Ovary (tissue), 9 donors: ENCODE results near the gene NMRK2. TPM values are rescaled to one million over a fixed set of nuclear protein-coding genes. Genes with fewer than 3 reads are reported as not detected.

Experiments used
- DNase-seq, 5 donors: peaks; one replicate each; pipeline ENCODE4 v3.0.0-alpha.2; 2019 to 2020
- H3K27ac ChIP-seq, 2 donors: fragments of 200-600 bp; one replicate each; pipeline versions ENCODE4 v1.5.1 to v1.8.0; 2019 to 2022
- H3K27me3 ChIP-seq: fragments of 200-600 bp; one replicate; pipeline ENCODE4 v1.8.0; 2022
- H3K36me3 ChIP-seq: fragments of 200-600 bp; sonication (generic); one replicate; pipeline ENCODE4 v1.5.1; 2019
- H3K4me1 ChIP-seq: one replicate; pipeline ENCODE4 v1.8.1; 2013; ENCODE audit warnings: mild to moderate bottlenecking, moderate library complexity; ENCODE audit not compliant: insufficient read depth
- H3K4me3 ChIP-seq: fragments of 200-600 bp; sonication (generic); one replicate; pipeline ENCODE4 v1.5.1; 2017
- H3K9me3 ChIP-seq, 2 donors: fragments of 200-600 bp in 1 of 2; sonication (generic) in 1 of 2; one replicate each; pipeline versions ENCODE4 v1.5.1 to v1.8.1; 2013 to 2019; ENCODE audit warnings: mild to moderate bottlenecking in 1 of 2, moderate library complexity in 1 of 2
- CTCF ChIP-seq, 3 donors: fragments of 450-650 bp in 2 of 3; fragments of 200-600 bp in 1 of 3; IDR thresholded peaks; one replicate each; pipeline versions ENCODE4 v1.5.1 to v1.8.0; 2016 to 2022; ENCODE audit warnings: antibody characterized with exemption in 3 of 3, mild to moderate bottlenecking in 1 of 3
- EP300 ChIP-seq: sonication (generic); formaldehyde crosslinking; IDR thresholded peaks from one replicate; pipeline ENCODE4 v1.6.1; 2017; ENCODE audit warnings: antibody characterized with exemption
- POLR2A ChIP-seq: fragments of 450-650 bp; IDR thresholded peaks from one replicate; pipeline ENCODE4 v1.6.1; 2017; ENCODE audit warnings: antibody characterized with exemption, mild to moderate bottlenecking, moderate library complexity
- WGBS, 3 donors: extraction: QIAGEN DNeasy Blood & Tissue Kit in 1 of 3; methylation state at CpG; one replicate each; pipeline versions ENCODE4 v1.1.5 to v1.1.7; 2013 to 2017; 5-methylcytosine and 5-hydroxymethylcytosine counted together
- intact Hi-C, 4 donors: fragments of 100-400 bp; cut with DNase I; formaldehyde crosslinking; loops; one replicate each; pipeline versions ENCODE4 v1.11.0 to v1.15.1; 2022 to 2023
- microRNA counts: library from miRNA; unstranded; fragments of <30 nt; microRNA quantifications from one replicate; lab custom pipeline; 2016
- microRNA-seq, 3 donors: library from miRNA; unstranded; fragments of <30 nt; microRNA quantifications; one replicate each; pipeline versions ENCODE4 to v1.2.0, GENCODE V29; 2019 to 2020
- polyA plus RNA-seq, 2 donors: library from polyadenylated mRNA; stranded (reverse); fragments of 200-250 nt in 1 of 2; fragments of 350-450 nt in 1 of 2; fragmentation: Illumina TruSeq in 1 of 2; extraction: RNeasy Lipid Tissue Mini Kit (QIAGEN cat#74804) in 1 of 2; gene quantifications; one replicate each; pipeline ENCODE4 v1.2.3, GENCODE V29; 2013 to 2014
- small RNA-seq: library from RNA; depleted of rRNA; stranded (forward); fragments of <200 nt; gene quantifications from one replicate; pipeline ENCODE3, GENCODE V24; 2016
- total RNA-seq, 7 donors: library from RNA; depleted of rRNA in 2 of 7; stranded (reverse); fragments of >200 nt in 2 of 7; fragmentation: NEBNext Ultra II Directional in 3 of 7; extraction: Animal tissue kit (Norgen Biotek cat#: 25700) in 3 of 7; gene quantifications; one replicate each; pipeline versions ENCODE4 v1.1.0 to v1.2.4, GENCODE V29; 2016 to 2023
- donor health status: DM: no; HTN: no; CAD: no; lungs with moderate emphysema.
- donor health status: DM: no; HTN: no; CAD: no.
- donor health status: Bipolar disorder and iron deficiency.
- donor health status: DM: yes; HTN: yes; CAD: no.
- donor health status: DM: no; HTN: no; CAD: no.
- donor health status: DM: yes; HTN: yes; CAD: no.

NMRK2 gene
- total and polyA plus RNA-seq, 9 donors, result 0.26 to 0.93 (median 0.40) TPM; not detected in 5

DNA sequence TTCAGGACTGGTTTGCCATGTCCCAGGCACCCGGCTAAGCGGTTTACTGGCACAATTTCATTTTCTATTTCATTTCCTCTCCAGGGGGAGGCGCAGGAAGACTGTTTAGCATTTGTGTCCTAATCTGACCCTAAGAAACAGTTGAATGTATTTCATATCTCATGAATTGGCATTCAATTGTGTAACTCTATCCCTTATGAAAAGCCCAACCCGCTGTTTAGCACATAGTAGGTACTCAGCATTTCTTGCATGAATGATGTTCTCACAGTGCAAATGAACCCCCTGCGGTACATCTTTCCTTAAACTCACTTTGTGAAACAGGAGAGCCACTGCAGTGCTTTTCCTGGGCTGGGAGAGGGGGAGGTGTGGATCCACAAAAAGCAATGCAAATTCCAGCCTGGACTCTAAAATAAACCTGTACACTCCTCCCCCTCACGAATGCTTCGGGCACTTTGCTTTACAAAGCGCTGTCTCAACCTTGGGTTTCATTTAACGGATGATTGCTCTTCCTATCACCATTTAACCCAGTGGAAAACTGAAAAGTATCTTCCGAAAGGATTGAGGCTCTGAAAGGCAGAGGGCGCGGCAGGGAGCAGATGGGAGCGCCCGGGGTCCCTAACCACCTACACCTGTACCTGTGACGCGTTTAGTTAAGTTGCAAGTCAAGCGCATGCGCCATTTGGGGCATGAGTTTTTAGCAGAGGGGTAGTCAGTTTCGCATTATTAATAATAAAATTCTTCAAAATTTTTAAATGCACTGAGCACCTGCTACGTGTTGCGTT lies 53.6 kb downstream of the NMRK2 start:
- Histone ChIP-seq H3K4me1 (peaks cover 4% of the 10 kb centered on the region), H3K27ac (no peak overlapping the region), H3K36me3 (no peaks in the 10 kb centered on the region), H3K4me3 (peak overlapping the region; percentile 84), H3K27me3 (no peaks in the 10 kb centered on the region), H3K9me3 (no peaks in the 10 kb centered on the region)
- TF ChIP-seq CTCF (IDR thresholded peaks at IDR 0.05), result peak; percentile 22 to 63 (median 60)
- TF ChIP-seq POLR2A, result no peak
- intact Hi-C loops, result loop anchor here in 1 of 4 donors (5.0 to 10.0 kb wide), 3 partner anchors 138 to 218 kb away; partner anchors contain the start of gene MAP2K2
- DNase-seq, result peak in 2 of 5 donors; percentile 40
- 1 to 3% (median 2%) methylated on average over 21 of the region's 21 CpGs for WGBS, 3 donors

GRCh38 chr19:3987619-3988371 lies 54.9 kb downstream of the NMRK2 start:
- Histone ChIP-seq H3K27ac (no peak overlapping the region), H3K36me3 (no peaks in the 10 kb centered on the region), H3K4me1 (peaks cover 4% of the 10 kb centered on the region), H3K9me3 (no peaks in the 10 kb centered on the region), H3K4me3 (no peak overlapping the region), H3K27me3 (no peaks in the 10 kb centered on the region)
- intact Hi-C loops, result loop anchor here in 1 of 4 donors (5.0 to 10.0 kb wide), 3 partner anchors 137 to 217 kb away; partner anchors contain the start of gene MAP2K2
- TF ChIP-seq EP300, result no peak
- TF ChIP-seq POLR2A, result no peak
- TF ChIP-seq CTCF (IDR thresholded peaks at IDR 0.05), result peak; percentile 65 to 88 (median 80)
- peak; percentile 84 to 92 (median 88) for DNase-seq
- WGBS, 3 donors, result 5 to 8% (median 7%) methylated on average over 30 of the region's 30 CpGs

- no peak overlapping the region for H3K27ac ChIP-seq
- H3K9me3 ChIP-seq, result no peaks in the 10 kb centered on the region
- peaks cover 1% of the 10 kb centered on the region for H3K4me1 ChIP-seq
- WGBS, 3 donors, result 76 to 82% (median 80%) methylated on average over 3 of the region's 3 CpGs
- intact Hi-C loops, result no loop called here
- TF ChIP-seq POLR2A (no peak), EP300 (no peak), CTCF (IDR thresholded peaks at IDR 0.05) (no peak)
- no peaks in the 10 kb centered on the region for H3K27me3 ChIP-seq
- no peak overlapping the region for H3K4me3 ChIP-seq
- no peak for DNase-seq
- no peaks in the 10 kb centered on the region for H3K36me3 ChIP-seq
Observed at GRCh38 chr19:3990815-3991117, 57.9 kb downstream of the NMRK2 start.

MicroRNA genes within 50 kb of the gene (microRNA counts, 767-probe panel; counts per million panel counts)
- microRNA hsa-miR-637 (lab: Ali Mortazavi, UCI), result 530 counts per million, percentile 78 among the panel's probes with 10 or more counts

Small RNAs within 50 kb of the gene (microRNA-seq; reads per million reads assigned to microRNA genes)
- 0 reads per million in 3 donors for gene MIR637

Small RNAs within 50 kb of the gene (small RNA-seq; reads per million reads assigned to genes)
- gene RN7SL202P (not detected), gene SNORD37 (2.1 reads per million, percentile 72 among the genes with 10 or more reads in this experiment)

Other genes starting within 250 kb of the NMRK2 start
- gene PIP5K1C, start 232.6 kb upstream of the NMRK2 start, total RNA-seq, result 10 to 100 TPM; 11.3 to 41.7 (median 32.9) TPM
- gene PIP5K1C, start 232.6 kb upstream of the NMRK2 start, polyA plus RNA-seq, result 10 to 100 TPM in 1 of 2 donors, 1 to 10 TPM in 1; 6.0 to 23.3 TPM
- 10 to 100 TPM in 1 of 7 donors, 1 to 10 TPM in 3, under 1 TPM in 2, not detected in 1; 0.18 to 24.4 (median 3.0) TPM for gene TJP3, start 224.7 kb upstream of the NMRK2 start, total RNA-seq
- gene TJP3, start 224.7 kb upstream of the NMRK2 start, polyA plus RNA-seq, result under 1 TPM in 1 of 2 donors, not detected in 1; 0.46 TPM
- 10 to 100 TPM; 18.1 to 25.4 (median 21.5) TPM for gene APBA3, start 171.4 kb upstream of the NMRK2 start, total RNA-seq
- 10 to 100 TPM in 1 of 2 donors, under 1 TPM in 1; 0.88 to 19.9 TPM for gene APBA3, start 171.4 kb upstream of the NMRK2 start, polyA plus RNA-seq
- 100 to 1,000 TPM in 2 of 7 donors, 10 to 100 TPM in 5; 42.4 to 113 (median 64.4) TPM for gene MRPL54, start 170.4 kb upstream of the NMRK2 start, total RNA-seq
- 10 to 100 TPM; 14.5 to 80.8 TPM for gene MRPL54, start 170.4 kb upstream of the NMRK2 start, polyA plus RNA-seq
- gene RAX2, start 160.8 kb upstream of the NMRK2 start, total RNA-seq, result under 1 TPM in 1 of 7 donors, not detected in 6; 0.13 TPM
- under 1 TPM in 1 of 2 donors, not detected in 1; 0.13 TPM for gene RAX2, start 160.8 kb upstream of the NMRK2 start, polyA plus RNA-seq
- gene MATK, start 146.7 kb upstream of the NMRK2 start, total RNA-seq, result 1 to 10 TPM in 3 of 7 donors, under 1 TPM in 4; 0.40 to 1.4 (median 0.98) TPM
- gene MATK, start 146.7 kb upstream of the NMRK2 start, polyA plus RNA-seq, result under 1 TPM; 0.25 to 0.44 TPM
- under 1 TPM in 5 of 7 donors, not detected in 2; 0.05 to 0.25 (median 0.11) TPM for gene ZFR2, start 64.0 kb upstream of the NMRK2 start, total RNA-seq
- under 1 TPM in 1 of 2 donors, not detected in 1; 0.17 TPM for gene ZFR2, start 64.0 kb upstream of the NMRK2 start, polyA plus RNA-seq
- under 1 TPM in 1 of 7 donors, not detected in 6; 0.31 TPM for gene ATCAY, start 52.4 kb upstream of the NMRK2 start, total RNA-seq
- gene ATCAY, start 52.4 kb upstream of the NMRK2 start, polyA plus RNA-seq, result not detected
- gene DAPK3, start 38.0 kb downstream of the NMRK2 start, total RNA-seq, result 100 to 1,000 TPM in 1 of 7 donors, 10 to 100 TPM in 6; 46.3 to 101 (median 57.0) TPM
- 10 to 100 TPM in 1 of 2 donors, 1 to 10 TPM in 1; 8.3 to 66.5 TPM for gene DAPK3, start 38.0 kb downstream of the NMRK2 start, polyA plus RNA-seq
- 1,000 to 10,000 TPM; 1,491 to 4,634 (median 4,119) TPM for gene EEF2, start 52.4 kb downstream of the NMRK2 start, total RNA-seq
- 1,000 to 10,000 TPM; 2,682 to 3,932 TPM for gene EEF2, start 52.4 kb downstream of the NMRK2 start, polyA plus RNA-seq
- 10 to 100 TPM; 11.6 to 29.7 (median 23.6) TPM for gene PIAS4, start 74.7 kb downstream of the NMRK2 start, total RNA-seq
- gene PIAS4, start 74.7 kb downstream of the NMRK2 start, polyA plus RNA-seq, result 10 to 100 TPM in 1 of 2 donors, 1 to 10 TPM in 1; 5.2 to 18.9 TPM
- 10 to 100 TPM; 25.0 to 56.4 (median 38.7) TPM for gene ZBTB7A, start 133.8 kb downstream of the NMRK2 start, total RNA-seq
- 10 to 100 TPM in 1 of 2 donors, 1 to 10 TPM in 1; 9.1 to 16.8 TPM for gene ZBTB7A, start 133.8 kb downstream of the NMRK2 start, polyA plus RNA-seq
- gene MAP2K2, start 191.1 kb downstream of the NMRK2 start, total RNA-seq, result 100 to 1,000 TPM in 5 of 7 donors, 10 to 100 TPM in 2; 39.9 to 130 (median 116) TPM
- 100 to 1,000 TPM; 108 to 136 TPM for gene MAP2K2, start 191.1 kb downstream of the NMRK2 start, polyA plus RNA-seq
- 1 to 10 TPM in 1 of 7 donors, not detected in 6; 2.7 TPM for gene CREB3L3, start 220.6 kb downstream of the NMRK2 start, total RNA-seq
- 1 to 10 TPM in 1 of 2 donors, under 1 TPM in 1; 0.22 to 1.0 TPM for gene CREB3L3, start 220.6 kb downstream of the NMRK2 start, polyA plus RNA-seq
- gene SIRT6, start 249.5 kb downstream of the NMRK2 start, total RNA-seq, result 10 to 100 TPM; 11.1 to 19.9 (median 16.5) TPM
- 10 to 100 TPM in 1 of 2 donors, under 1 TPM in 1; 0.32 to 16.9 TPM for gene SIRT6, start 249.5 kb downstream of the NMRK2 start, polyA plus RNA-seq
- 1 to 10 TPM in 6 of 7 donors, under 1 TPM in 1; 0.81 to 1.3 (median 1.2) TPM for gene ANKRD24, start 249.6 kb downstream of the NMRK2 start, total RNA-seq
- 1 to 10 TPM in 1 of 2 donors, under 1 TPM in 1; 0.45 to 1.3 TPM for gene ANKRD24, start 249.6 kb downstream of the NMRK2 start, polyA plus RNA-seq